Natural killer cell (primary cell): ENCODE data around the gene ACTR10. TPM values are rescaled to one million over a fixed set of nuclear protein-coding genes. Genes with fewer than 3 reads are reported as not detected.
A peak's percentile ranks its signal among the peaks of the same experiment; 100 is the strongest.

Source experiments
- ATAC-seq, 3 donors: fragments of 150-1000 bp in 2 of 3; fragments of 200-7000 bp in 1 of 3; cut with Tn5 transposase; 1 replicate in 1 of 3; 2 replicates in 2 of 3; pipeline ENCODE4 v1.10.0; 2021; ENCODE audit warnings: mild to moderate bottlenecking in 2 of 3, moderate library complexity in 2 of 3
- DNase-seq, 2 donors: peaks; one replicate each; pipeline versions ENCODE4 v3.0.0 to v3.0.0-alpha.2; 2013 to 2021; ENCODE audit warnings: mixed read lengths in 1 of 2
- H3K27ac ChIP-seq: one replicate; pipeline ENCODE4 v1.5.1; 2013; ENCODE audit warnings: mild to moderate bottlenecking, low read length
- H3K27me3 ChIP-seq: one replicate; pipeline ENCODE4 v1.6.1; 2013; ENCODE audit warnings: low read length; ENCODE audit not compliant: control insufficient read depth, insufficient read depth
- H3K36me3 ChIP-seq: one replicate; pipeline ENCODE4 v1.6.1; 2013; ENCODE audit warnings: low read length; ENCODE audit not compliant: control insufficient read depth, insufficient read depth
- H3K4me1 ChIP-seq: one replicate; pipeline ENCODE4 v1.6.1; 2013; ENCODE audit warnings: low read length; ENCODE audit not compliant: control insufficient read depth, insufficient read depth
- H3K4me3 ChIP-seq: one replicate; pipeline ENCODE4 v1.5.1; 2013; ENCODE audit warnings: low read length
- H3K9me3 ChIP-seq: one replicate; pipeline ENCODE4 v1.6.1; 2013; ENCODE audit warnings: low read length; ENCODE audit not compliant: control insufficient read depth, insufficient read depth
- H3K27ac Mint-ChIP-seq, 2 donors: one replicate each; pipeline ENCODE4 v1.8.0; 2022; ENCODE audit warnings: mild to moderate bottlenecking in 2 of 2, mixed read lengths in 2 of 2, moderate library complexity in 1 of 2
- H3K27me3 Mint-ChIP-seq, 2 donors: one replicate each; pipeline ENCODE4 v1.8.0; 2022; ENCODE audit warnings: low read depth in 2 of 2, mixed read lengths in 2 of 2
- H3K36me3 Mint-ChIP-seq: one replicate; pipeline ENCODE4 v1.8.0; 2022; ENCODE audit warnings: mixed read lengths
- H3K4me1 Mint-ChIP-seq, 2 donors: one replicate each; pipeline ENCODE4 v1.8.0; 2022; ENCODE audit warnings: mixed read lengths in 2 of 2
- H3K4me3 Mint-ChIP-seq: one replicate; pipeline ENCODE4 v1.8.0; 2022; ENCODE audit warnings: mild to moderate bottlenecking, moderate library complexity, mixed read lengths
- H3K9me3 Mint-ChIP-seq, 2 donors: one replicate each; pipeline ENCODE4 v1.8.0; 2022; ENCODE audit warnings: mixed read lengths in 2 of 2
- WGBS: methylation state at CpG from one replicate; pipeline ENCODE4 v1.1.7; 2013; ENCODE audit warnings: missing lambda C conversion rate; ENCODE audit not compliant: insufficient coverage; 5-methylcytosine and 5-hydroxymethylcytosine counted together
- intact Hi-C: fragments of 100-400 bp; cut with micrococcal nuclease; formaldehyde crosslinking; loops from one replicate; pipeline ENCODE4 v1.14.2; 2022
- total RNA-seq, 4 donors: library from RNA; stranded (reverse); fragments of 120-200 nt in 1 of 4; gene quantifications; one replicate each; pipeline versions ENCODE4 v1.2.3 to v1.2.4, GENCODE V29; 2013 to 2022
- TF ChIP-seq, protein P1 (sequence below): fragments of 200-600 bp; IDR thresholded peaks from one replicate; pipeline ENCODE4 v1.8.0; 2022; ENCODE audit warnings: antibody characterized with exemption

The ACTR10 gene
- total RNA-seq, 3 donors from 2014 or later (not counting 1 experiment from before 2014, with no cell fraction given): 58.0 to 61.0 (median 60.7) TPM

DNA sequence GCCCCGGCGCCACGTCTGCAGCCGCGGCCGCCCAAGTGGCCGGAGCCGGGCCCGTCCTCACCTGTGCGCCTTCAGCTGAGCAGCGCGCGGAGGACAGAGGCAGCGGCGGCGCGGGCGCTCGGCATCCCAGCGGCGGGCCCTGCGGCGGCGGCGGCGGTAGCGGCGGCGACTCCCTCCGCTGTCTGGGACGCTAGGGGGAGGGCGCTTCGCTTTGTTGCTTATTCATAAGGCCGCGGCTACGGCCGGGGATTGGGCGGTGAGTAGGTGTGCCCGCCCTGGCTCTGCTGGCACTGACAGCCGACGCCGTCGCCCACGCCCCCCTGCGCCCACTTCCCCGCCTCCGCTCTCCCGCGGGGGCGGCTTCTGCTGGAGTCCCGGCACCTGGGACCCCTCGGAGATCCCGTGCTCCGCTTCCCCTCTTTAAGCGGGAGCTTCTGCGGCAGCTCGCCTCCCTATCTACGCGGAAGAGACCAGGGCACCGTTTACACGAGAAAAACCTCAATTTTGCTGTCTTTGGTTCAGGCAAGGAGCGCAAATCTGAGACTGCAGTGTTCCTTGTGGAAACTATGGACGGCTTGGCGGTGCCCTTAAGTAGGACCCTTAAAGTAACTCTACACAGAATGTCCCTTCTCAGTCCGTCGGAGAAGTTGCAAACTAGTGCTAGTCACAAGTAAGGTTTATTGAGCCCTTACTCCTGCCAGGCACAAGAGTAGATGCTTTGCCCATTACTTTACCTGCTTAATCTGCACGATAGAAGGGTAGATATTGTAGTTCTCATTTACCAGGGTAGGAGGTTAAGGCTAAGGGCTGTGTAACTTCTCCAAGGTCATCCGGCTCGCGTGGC lies 47.7 kb upstream of the ACTR10 start, which contains the start of gene ARMH4:
TSS of gene ARMH4 (minus strand) at position 200 of the 844 bp plus-strand sequence. CDS start 12,855 bp downstream, outside the sequence.
- H3K36me3 ChIP-seq: no peaks in the 10 kb centered on the region
- peak within 1 kb of the TSS; percentile 82 for H3K4me3 Mint-ChIP-seq
- intact Hi-C loops: no loop called here
- WGBS: 1% methylated on average over 70 of the region's 70 CpGs
- no peaks in the 10 kb centered on the region for H3K9me3 Mint-ChIP-seq
- no peaks in the 10 kb centered on the region for H3K9me3 ChIP-seq
- H3K27ac Mint-ChIP-seq: no peak within 1 kb of the TSS
- ATAC-seq: peak; percentile 83 to 95 (median 95)
- DNase-seq: peak; percentile 33 to 75
- H3K27me3 Mint-ChIP-seq: peaks cover 28 to 56% of the 10 kb centered on the region in 2 donors
- H3K27me3 ChIP-seq: peaks cover 10% of the 10 kb centered on the region
- TF ChIP-seq, protein P1, sequence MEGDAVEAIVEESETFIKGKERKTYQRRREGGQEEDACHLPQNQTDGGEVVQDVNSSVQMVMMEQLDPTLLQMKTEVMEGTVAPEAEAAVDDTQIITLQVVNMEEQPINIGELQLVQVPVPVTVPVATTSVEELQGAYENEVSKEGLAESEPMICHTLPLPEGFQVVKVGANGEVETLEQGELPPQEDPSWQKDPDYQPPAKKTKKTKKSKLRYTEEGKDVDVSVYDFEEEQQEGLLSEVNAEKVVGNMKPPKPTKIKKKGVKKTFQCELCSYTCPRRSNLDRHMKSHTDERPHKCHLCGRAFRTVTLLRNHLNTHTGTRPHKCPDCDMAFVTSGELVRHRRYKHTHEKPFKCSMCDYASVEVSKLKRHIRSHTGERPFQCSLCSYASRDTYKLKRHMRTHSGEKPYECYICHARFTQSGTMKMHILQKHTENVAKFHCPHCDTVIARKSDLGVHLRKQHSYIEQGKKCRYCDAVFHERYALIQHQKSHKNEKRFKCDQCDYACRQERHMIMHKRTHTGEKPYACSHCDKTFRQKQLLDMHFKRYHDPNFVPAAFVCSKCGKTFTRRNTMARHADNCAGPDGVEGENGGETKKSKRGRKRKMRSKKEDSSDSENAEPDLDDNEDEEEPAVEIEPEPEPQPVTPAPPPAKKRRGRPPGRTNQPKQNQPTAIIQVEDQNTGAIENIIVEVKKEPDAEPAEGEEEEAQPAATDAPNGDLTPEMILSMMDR: no peak
- peak within 1 kb of the TSS; percentile 46 for H3K4me3 ChIP-seq
- no peaks in the 10 kb centered on the region for H3K36me3 Mint-ChIP-seq
- H3K4me1 ChIP-seq: peaks cover 15% of the 10 kb centered on the region
- peaks cover 14 to 17% of the 10 kb centered on the region in 2 donors for H3K4me1 Mint-ChIP-seq
- H3K27ac ChIP-seq: no peak within 1 kb of the TSS

GRCh38 chr14:58160561-58160960 lies 39.4 kb upstream of the ACTR10 start:
- no peak for DNase-seq
- peaks cover 7 to 40% of the 10 kb centered on the region in 2 donors for H3K27me3 Mint-ChIP-seq
- no peaks in the 10 kb centered on the region for H3K36me3 ChIP-seq
- no peaks in the 10 kb centered on the region for H3K9me3 ChIP-seq
- H3K4me3 Mint-ChIP-seq: no peak overlapping the region
- H3K4me1 Mint-ChIP-seq: no peaks in the 10 kb centered on the region
- intact Hi-C loops: no loop called here
- no peak overlapping the region for H3K27ac Mint-ChIP-seq
- H3K36me3 Mint-ChIP-seq: no peaks in the 10 kb centered on the region
- no peaks in the 10 kb centered on the region for H3K9me3 Mint-ChIP-seq
- H3K4me1 ChIP-seq: no peaks in the 10 kb centered on the region
- ATAC-seq: no peak
- H3K4me3 ChIP-seq: no peak overlapping the region
- H3K27ac ChIP-seq: no peak overlapping the region
- TF ChIP-seq, protein P1: no peak
- H3K27me3 ChIP-seq: no peaks in the 10 kb centered on the region

- no peak overlapping the region for H3K27ac Mint-ChIP-seq
- intact Hi-C loops: no loop called here
- Histone ChIP-seq H3K4me3 (no peak overlapping the region), H3K27me3 (no peaks in the 10 kb centered on the region), H3K36me3 (no peaks in the 10 kb centered on the region), H3K27ac (no peak overlapping the region), H3K4me1 (peaks cover 3% of the 10 kb centered on the region), H3K9me3 (no peaks in the 10 kb centered on the region)
- peak; percentile 54 to 71 (median 57) for ATAC-seq
- TF ChIP-seq, protein P1: peak; percentile 94
- H3K27me3 Mint-ChIP-seq: peaks cover 15 to 28% of the 10 kb centered on the region in 2 donors
- peaks cover 0 to 9% of the 10 kb centered on the region in 2 donors for H3K4me1 Mint-ChIP-seq
- no peak overlapping the region for H3K4me3 Mint-ChIP-seq
- peak; percentile 56 to 78 for DNase-seq
- H3K9me3 Mint-ChIP-seq: no peaks in the 10 kb centered on the region
- H3K36me3 Mint-ChIP-seq: no peaks in the 10 kb centered on the region
- 36% methylated on average over 10 of the region's 10 CpGs for WGBS
Measured at GRCh38 chr14:58166005-58166983, 33.7 kb upstream of the ACTR10 start.
